ENCODE data around the gene WRNIP1.

The WRNIP1 gene

GRCh38 chr6:2763345-2763841 lies 1.8 kb upstream of the WRNIP1 start:
- DNase-seq (ENCODE audit: low read depth): no peak

- DNase-seq (ENCODE audit: low read depth): no peak
Measured at GRCh38 chr6:2763876-2764540, 1.2 kb upstream of the WRNIP1 start.

GRCh38 chr6:2764610-2765165 lies 505 bp upstream of the WRNIP1 start:
- no peak for DNase-seq (ENCODE audit: low read depth)

- peak; percentile 10 for DNase-seq (ENCODE audit: low read depth)
Measured at GRCh38 chr6:2765896-2766766, 938 bp downstream of the WRNIP1 start.

- no peak for DNase-seq (ENCODE audit: low read depth)
Measured at GRCh38 chr6:2766767-2767656, 1.8 kb downstream of the WRNIP1 start.

- DNase-seq (ENCODE audit: low read depth): no peak
Measured at GRCh38 chr6:2767657-2768524, 2.7 kb downstream of the WRNIP1 start.

GRCh38 chr6:2768696-2769095 lies 3.5 kb downstream of the WRNIP1 start:
- no peak for DNase-seq (ENCODE audit: low read depth)

- no peak for DNase-seq (ENCODE audit: low read depth)
Measured at GRCh38 chr6:2770171-2770570, 5.0 kb downstream of the WRNIP1 start.

- DNase-seq (ENCODE audit: low read depth): no peak
Measured at GRCh38 chr6:2771079-2771478, 5.9 kb downstream of the WRNIP1 start.

GRCh38 chr6:2772840-2773239 lies 7.6 kb downstream of the WRNIP1 start:
- DNase-seq (ENCODE audit: low read depth): no peak

GRCh38 chr6:2773449-2773848 lies 8.3 kb downstream of the WRNIP1 start:
- no peak for DNase-seq (ENCODE audit: low read depth)

- DNase-seq (ENCODE audit: low read depth): no peak
Measured at GRCh38 chr6:2775003-2775402, 9.8 kb downstream of the WRNIP1 start.

- DNase-seq (ENCODE audit: low read depth): no peak
Measured at GRCh38 chr6:2777249-2777648, 12.1 kb downstream of the WRNIP1 start.

GRCh38 chr6:2780102-2780737 lies 15.0 kb downstream of the WRNIP1 start:
- DNase-seq (ENCODE audit: low read depth): no peak

- DNase-seq (ENCODE audit: low read depth): no peak
Measured at GRCh38 chr6:2781685-2782355, 16.6 kb downstream of the WRNIP1 start.

GRCh38 chr6:2782356-2782708 lies 17.1 kb downstream of the WRNIP1 start:
- DNase-seq (ENCODE audit: low read depth): no peak

- DNase-seq (ENCODE audit: low read depth): no peak
Measured at GRCh38 chr6:2782825-2783187, 17.6 kb downstream of the WRNIP1 start.

GRCh38 chr6:2783188-2783963 lies 18.2 kb downstream of the WRNIP1 start:
- no peak for DNase-seq (ENCODE audit: low read depth)

- DNase-seq (ENCODE audit: low read depth): no peak
Measured at GRCh38 chr6:2784061-2784460, 18.9 kb downstream of the WRNIP1 start.

All from stimulated activated CD8-positive, alpha-beta memory T cell treated with anti-CD3 and anti-CD28 coated beads, Interleukin-15, amount 100 ng/mL, for 24 hours (primary cell).